AG10803 (cell line): Measurements from ENCODE around the gene CAV1.

Experiments used
- DNase-seq: peaks from one replicate; pipeline ENCODE4 v3.0.0; 2010; ENCODE audit warnings: low read depth
- H3K4me3 ChIP-seq: 2 replicates; pipeline ENCODE4 v1.5.1; 2011; ENCODE audit warnings: mild to moderate bottlenecking, low read length, control low read depth
- TF ChIP-seq, protein P1 (sequence below): conservative IDR thresholded peaks from 2 replicates; pipeline ENCODE4 v1.5.1; 2011; ENCODE audit warnings: mild to moderate bottlenecking, low read length, control low read depth, inconsistent platforms

Gene CAV1

DNA sequence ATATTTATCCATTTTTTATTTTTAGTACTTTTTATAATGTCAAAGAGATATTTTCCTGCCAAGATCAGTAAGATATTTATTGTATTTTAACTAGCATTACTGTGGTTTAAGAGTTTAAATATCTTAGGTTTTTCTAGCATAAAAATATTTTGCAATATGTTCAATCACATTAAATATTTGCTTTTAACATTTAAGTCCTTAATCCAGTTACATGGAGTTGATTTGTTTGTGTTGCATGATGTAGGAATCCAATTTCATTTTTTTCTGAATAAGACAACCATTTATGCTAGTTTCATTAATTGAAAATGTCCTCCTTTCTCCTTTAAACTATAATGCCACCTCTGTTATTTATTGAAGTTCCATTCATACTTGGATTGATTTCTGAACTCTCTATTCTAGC, 41.8 kb downstream of the CAV1 start:
- DNase-seq: no peak
- TF ChIP-seq, protein P1, sequence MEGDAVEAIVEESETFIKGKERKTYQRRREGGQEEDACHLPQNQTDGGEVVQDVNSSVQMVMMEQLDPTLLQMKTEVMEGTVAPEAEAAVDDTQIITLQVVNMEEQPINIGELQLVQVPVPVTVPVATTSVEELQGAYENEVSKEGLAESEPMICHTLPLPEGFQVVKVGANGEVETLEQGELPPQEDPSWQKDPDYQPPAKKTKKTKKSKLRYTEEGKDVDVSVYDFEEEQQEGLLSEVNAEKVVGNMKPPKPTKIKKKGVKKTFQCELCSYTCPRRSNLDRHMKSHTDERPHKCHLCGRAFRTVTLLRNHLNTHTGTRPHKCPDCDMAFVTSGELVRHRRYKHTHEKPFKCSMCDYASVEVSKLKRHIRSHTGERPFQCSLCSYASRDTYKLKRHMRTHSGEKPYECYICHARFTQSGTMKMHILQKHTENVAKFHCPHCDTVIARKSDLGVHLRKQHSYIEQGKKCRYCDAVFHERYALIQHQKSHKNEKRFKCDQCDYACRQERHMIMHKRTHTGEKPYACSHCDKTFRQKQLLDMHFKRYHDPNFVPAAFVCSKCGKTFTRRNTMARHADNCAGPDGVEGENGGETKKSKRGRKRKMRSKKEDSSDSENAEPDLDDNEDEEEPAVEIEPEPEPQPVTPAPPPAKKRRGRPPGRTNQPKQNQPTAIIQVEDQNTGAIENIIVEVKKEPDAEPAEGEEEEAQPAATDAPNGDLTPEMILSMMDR: no peak
- no peak overlapping the region for H3K4me3 ChIP-seq

DNA sequence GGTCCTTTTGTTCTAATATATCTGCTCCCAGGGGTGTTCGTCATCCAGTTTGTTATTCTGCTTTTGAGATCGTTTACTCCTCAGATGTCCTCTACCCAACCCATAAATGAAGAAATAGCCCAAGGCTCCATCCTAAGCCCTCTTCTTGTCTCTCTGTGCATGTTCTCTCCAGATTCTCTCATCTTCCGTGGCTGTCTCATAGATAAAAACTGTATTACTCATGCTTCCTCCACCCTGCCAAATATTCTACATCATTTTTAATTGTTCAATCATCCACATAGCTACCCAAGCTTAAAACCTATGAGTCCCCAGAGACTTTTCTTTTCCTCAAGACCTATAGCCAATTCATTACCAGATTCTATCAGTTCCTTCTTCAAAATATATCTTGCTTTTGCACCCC, 44.9 kb downstream of the CAV1 start:
- H3K4me3 ChIP-seq: no peak overlapping the region
- TF ChIP-seq, protein P1: no peak
- peak; percentile 92 for DNase-seq

DNA sequence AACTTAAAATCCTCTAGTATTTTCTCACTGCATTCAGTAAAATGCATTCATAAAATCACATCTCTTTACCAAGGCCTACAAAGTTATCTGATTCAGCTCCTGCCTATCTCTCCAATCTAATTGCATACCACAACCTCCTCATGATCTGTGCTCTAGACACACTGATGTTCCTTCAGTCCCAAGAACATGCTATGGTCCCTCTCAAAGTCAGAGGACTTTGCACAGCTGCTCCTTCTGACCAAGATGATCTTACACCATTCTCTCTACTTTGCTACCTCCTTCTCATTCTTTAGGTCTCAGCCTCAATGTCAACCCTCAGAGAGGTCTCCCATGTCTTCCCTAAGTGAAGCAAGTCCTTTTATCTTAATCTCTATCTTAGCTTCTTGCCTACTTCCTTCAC, 45.5 kb downstream of the CAV1 start:
- TF ChIP-seq, protein P1: no peak
- no peak overlapping the region for H3K4me3 ChIP-seq
- DNase-seq: no peak

DNA sequence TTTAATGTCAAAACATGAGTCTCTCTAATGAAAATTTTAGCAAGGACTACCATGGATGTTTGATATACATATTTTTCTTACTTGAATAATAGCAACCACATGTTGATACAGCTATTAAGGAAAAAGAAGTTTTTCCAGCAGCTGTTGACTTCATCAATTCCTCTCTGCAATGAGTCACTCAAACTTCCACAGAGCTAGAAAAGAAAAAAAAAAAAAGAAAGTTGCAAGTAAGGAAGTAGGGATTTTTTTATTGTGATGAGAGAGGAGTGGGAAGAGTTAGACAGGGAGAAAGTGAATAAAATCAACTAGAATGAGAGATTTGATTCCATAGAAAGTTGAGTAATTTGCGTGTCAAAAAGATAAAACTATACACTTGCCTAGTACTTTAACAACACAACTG, 46.2 kb downstream of the CAV1 start:
- DNase-seq: peak; percentile 87
- no peak overlapping the region for H3K4me3 ChIP-seq
- TF ChIP-seq, protein P1: no peak

DNA sequence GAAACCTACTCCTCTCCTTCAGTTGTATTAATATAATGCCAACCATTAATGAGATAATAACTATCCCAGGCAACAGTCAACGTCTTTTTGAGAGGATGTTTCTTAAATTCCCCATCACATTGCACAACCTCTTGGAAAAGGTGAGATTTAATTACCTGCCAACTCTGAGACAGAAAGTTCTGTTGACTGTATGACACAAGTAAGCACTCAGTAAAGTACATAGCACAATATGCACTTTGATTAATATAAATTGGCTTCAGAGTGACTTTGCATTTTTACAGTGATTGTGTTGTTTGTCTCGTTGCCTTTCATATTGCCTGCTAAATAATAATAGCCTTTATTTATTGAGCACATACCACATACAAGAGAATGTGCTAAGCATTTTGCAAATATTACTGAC, 46.7 kb downstream of the CAV1 start:
- DNase-seq: no peak
- TF ChIP-seq, protein P1: no peak
- no peak overlapping the region for H3K4me3 ChIP-seq

DNA sequence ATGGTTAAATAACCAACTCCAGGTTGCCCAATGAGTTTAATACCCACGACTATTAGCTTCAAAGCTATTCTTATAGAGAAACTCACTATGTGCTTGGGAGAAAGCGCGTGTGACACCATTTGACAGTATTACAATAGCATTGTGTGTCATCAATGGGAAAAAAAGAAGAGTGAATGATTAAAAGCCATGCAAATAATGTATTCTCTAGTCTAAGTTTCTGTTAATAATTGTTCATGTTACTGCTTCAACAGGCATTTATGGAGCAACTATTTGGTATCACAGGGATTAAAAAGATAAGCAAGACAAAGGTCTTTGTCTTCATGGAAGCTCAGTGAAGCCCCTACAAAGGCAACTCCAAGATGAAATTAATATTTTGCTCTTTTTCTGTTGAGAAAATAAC, 47.2 kb downstream of the CAV1 start:
- H3K4me3 ChIP-seq: no peak overlapping the region
- TF ChIP-seq, protein P1: no peak
- no peak for DNase-seq

DNA sequence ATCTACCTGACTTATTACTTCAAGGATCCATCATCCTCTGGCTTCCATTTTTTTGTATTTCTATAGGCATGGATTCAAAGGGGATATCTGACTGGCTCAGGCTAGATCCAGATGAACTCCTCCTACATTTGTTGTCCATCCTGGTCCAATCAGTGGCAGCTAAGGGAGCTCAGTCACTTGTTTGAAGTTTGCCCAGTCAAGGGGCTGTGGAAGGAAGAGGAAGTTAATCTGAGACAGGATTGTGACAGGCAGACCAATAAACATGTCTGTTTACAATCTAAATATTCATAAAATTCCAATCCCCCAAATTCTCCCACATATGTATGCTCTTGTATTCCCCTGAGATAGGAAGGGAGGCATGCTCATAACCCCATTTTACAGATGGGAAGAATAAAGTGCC, 48.7 kb downstream of the CAV1 start:
- TF ChIP-seq, protein P1: no peak
- DNase-seq: no peak
- no peak overlapping the region for H3K4me3 ChIP-seq
